Colonic mucosa (tissue), 4 donors: ENCODE measurements around the gene RBM23. TPM values are rescaled to one million over a fixed set of nuclear protein-coding genes. Genes with fewer than 3 reads are reported as not detected.
"Not testable (repeated sequence)": the region's sequence is repeated elsewhere in the genome, so short reads cannot be mapped to it uniquely, and the experiment has no call there.

Source experiments
- DNase-seq: peaks from one replicate; pipeline ENCODE4 v3.0.0-alpha.2; 2020
- H3K27ac ChIP-seq: fragments of 200-600 bp; one replicate; pipeline ENCODE4 v1.8.0; 2021
- H3K27me3 ChIP-seq: fragments of 200-600 bp; one replicate; pipeline ENCODE4 v1.8.0; 2021
- H3K36me3 ChIP-seq: fragments of 200-600 bp; one replicate; pipeline ENCODE4 v1.8.0; 2021
- H3K4me1 ChIP-seq: fragments of 200-600 bp; one replicate; pipeline ENCODE4 v1.8.0; 2021; ENCODE audit warnings: mild to moderate bottlenecking
- H3K4me3 ChIP-seq: fragments of 200-600 bp; one replicate; pipeline ENCODE4 v1.8.0; 2021
- H3K9ac ChIP-seq, 2 donors: one replicate each; pipeline ENCODE4 v1.7.0; 2013; ENCODE audit warnings: control low read depth in 2 of 2, low read depth in 2 of 2, low read length in 2 of 2
- H3K9me3 ChIP-seq: fragments of 200-600 bp; one replicate; pipeline ENCODE4 v1.8.0; 2021
- intact Hi-C: fragments of 100-400 bp; cut with DNase I; formaldehyde crosslinking; loops from one replicate; pipeline ENCODE4 v1.14.1; 2022
- total RNA-seq, 2 donors: library from RNA; stranded (reverse); fragmentation: NEBNext Ultra II Directional in 1 of 2; extraction: Animal tissue kit (Norgen Biotek cat#: 25700) in 1 of 2; gene quantifications; one replicate each; pipeline ENCODE4 v1.2.1, GENCODE V29; 2021
- TF ChIP-seq, protein P1 (sequence below): fragments of 200-600 bp; IDR thresholded peaks from one replicate; pipeline ENCODE4 v1.8.0; 2022; ENCODE audit warnings: antibody characterized with exemption, mild to moderate bottlenecking
- donor health status: healthy.
- donor health status: DM: no; HTN: no; CAD: no.
- donor health status: DM: no; HTN: no; CAD: no.

Gene RBM23
- total RNA-seq, 2 donors from 2014 or later, result 66.8 to 67.7 TPM

DNA sequence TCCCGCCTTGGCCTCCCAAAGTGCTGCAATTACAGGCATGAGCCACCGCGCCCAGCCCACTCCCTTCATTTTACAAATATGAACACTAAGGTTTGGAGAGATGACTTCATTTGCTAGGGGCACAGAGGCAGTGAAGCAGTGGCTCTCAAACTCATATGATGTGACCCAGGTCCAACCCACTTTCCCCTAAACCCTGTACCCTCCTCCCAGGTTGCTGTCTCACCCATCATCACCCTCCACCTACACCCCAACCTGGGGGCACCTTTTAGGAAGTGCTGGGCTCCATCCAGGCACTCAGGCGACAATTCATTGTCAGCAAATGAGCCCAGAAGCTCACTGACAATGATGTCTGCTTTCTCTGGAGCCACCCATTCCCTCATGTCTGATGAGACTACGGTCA is 4.8 kb upstream of the RBM23 start:
- no peak overlapping the region for H3K4me3 ChIP-seq
- intact Hi-C loops, result no loop called here
- no peak for DNase-seq
- no peaks in the 10 kb centered on the region for H3K27me3 ChIP-seq
- H3K27ac ChIP-seq, result no peak overlapping the region
- TF ChIP-seq, protein P1, sequence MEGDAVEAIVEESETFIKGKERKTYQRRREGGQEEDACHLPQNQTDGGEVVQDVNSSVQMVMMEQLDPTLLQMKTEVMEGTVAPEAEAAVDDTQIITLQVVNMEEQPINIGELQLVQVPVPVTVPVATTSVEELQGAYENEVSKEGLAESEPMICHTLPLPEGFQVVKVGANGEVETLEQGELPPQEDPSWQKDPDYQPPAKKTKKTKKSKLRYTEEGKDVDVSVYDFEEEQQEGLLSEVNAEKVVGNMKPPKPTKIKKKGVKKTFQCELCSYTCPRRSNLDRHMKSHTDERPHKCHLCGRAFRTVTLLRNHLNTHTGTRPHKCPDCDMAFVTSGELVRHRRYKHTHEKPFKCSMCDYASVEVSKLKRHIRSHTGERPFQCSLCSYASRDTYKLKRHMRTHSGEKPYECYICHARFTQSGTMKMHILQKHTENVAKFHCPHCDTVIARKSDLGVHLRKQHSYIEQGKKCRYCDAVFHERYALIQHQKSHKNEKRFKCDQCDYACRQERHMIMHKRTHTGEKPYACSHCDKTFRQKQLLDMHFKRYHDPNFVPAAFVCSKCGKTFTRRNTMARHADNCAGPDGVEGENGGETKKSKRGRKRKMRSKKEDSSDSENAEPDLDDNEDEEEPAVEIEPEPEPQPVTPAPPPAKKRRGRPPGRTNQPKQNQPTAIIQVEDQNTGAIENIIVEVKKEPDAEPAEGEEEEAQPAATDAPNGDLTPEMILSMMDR, result no peak
- peaks cover 9% of the 10 kb centered on the region for H3K36me3 ChIP-seq
- no peaks in the 10 kb centered on the region for H3K4me1 ChIP-seq
- H3K9me3 ChIP-seq, result no peaks in the 10 kb centered on the region
- H3K9ac ChIP-seq, result no peak overlapping the region

- TF ChIP-seq, protein P1, result no peak
These were observed 3.3 kb upstream of the RBM23 start for GRCh38 chr14:22922294-22922693.

DNA sequence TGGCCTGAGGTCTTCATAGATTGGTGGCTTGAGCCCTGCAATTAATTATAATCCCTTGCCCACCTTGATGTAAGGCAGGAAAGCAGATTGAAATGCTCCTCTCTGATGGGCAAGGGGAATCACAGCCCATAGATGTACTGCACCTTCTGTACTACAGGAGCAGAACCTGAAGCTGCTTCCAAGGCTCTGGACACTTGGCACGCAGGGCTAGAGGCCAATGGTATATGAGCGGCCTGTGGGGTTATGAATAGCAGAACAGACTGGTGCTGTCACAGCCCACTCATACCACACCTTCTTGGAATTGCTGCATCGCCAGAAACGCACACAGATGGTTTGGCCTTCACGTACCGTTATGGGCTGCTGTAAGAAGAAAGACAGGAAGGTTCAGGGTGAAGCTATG is 1.7 kb upstream of the RBM23 start:
- intact Hi-C loops, result no loop called here
- DNase-seq, result no peak
- TF ChIP-seq, protein P1, result no peak
- peaks cover 9% of the 10 kb centered on the region for H3K36me3 ChIP-seq
- H3K4me1 ChIP-seq, result peaks cover 9% of the 10 kb centered on the region
- H3K4me3 ChIP-seq, result no peak overlapping the region
- no peaks in the 10 kb centered on the region for H3K27me3 ChIP-seq
- no peaks in the 10 kb centered on the region for H3K9me3 ChIP-seq
- no peak overlapping the region for H3K27ac ChIP-seq
- no peak overlapping the region for H3K9ac ChIP-seq

More at GRCh38 chr14:22922294-22922693, 3.3 kb upstream of the RBM23 start:
- H3K4me1 ChIP-seq, result peaks cover 7% of the 10 kb centered on the region
- intact Hi-C loops, result no loop called here
- H3K9me3 ChIP-seq, result no peaks in the 10 kb centered on the region
- DNase-seq, result no peak
- H3K9ac ChIP-seq, result no peak overlapping the region
- no peak overlapping the region for H3K4me3 ChIP-seq
- peaks cover 9% of the 10 kb centered on the region for H3K36me3 ChIP-seq
- H3K27ac ChIP-seq, result no peak overlapping the region
- no peaks in the 10 kb centered on the region for H3K27me3 ChIP-seq

DNA sequence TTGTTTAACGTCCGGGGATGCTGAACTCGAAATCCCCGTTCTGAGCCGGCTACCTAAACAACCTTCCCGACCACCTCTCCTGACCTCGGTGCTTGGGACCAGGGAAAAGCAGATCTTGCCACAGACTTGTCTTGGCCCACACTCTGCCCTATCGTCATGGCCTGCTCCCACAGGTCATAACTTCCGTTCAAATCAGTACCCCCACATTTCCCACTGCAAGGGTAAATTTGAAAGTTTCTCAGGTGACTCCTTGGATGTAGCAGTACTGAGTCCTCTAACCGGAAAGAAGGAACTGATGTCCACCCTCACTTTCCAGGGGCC is 612 bp upstream of the RBM23 start:
- H3K9me3 ChIP-seq, result no peaks in the 10 kb centered on the region
- H3K4me1 ChIP-seq, result peaks cover 9% of the 10 kb centered on the region
- intact Hi-C loops, result no loop called here
- no peaks in the 10 kb centered on the region for H3K27me3 ChIP-seq
- H3K9ac ChIP-seq, result peak overlapping the region; percentile 45 to 91
- no peak for DNase-seq
- H3K27ac ChIP-seq, result peak overlapping the region; percentile 62
- TF ChIP-seq, protein P1, result no peak
- H3K36me3 ChIP-seq, result peaks cover 5% of the 10 kb centered on the region
- peak overlapping the region; percentile 12 for H3K4me3 ChIP-seq

DNA sequence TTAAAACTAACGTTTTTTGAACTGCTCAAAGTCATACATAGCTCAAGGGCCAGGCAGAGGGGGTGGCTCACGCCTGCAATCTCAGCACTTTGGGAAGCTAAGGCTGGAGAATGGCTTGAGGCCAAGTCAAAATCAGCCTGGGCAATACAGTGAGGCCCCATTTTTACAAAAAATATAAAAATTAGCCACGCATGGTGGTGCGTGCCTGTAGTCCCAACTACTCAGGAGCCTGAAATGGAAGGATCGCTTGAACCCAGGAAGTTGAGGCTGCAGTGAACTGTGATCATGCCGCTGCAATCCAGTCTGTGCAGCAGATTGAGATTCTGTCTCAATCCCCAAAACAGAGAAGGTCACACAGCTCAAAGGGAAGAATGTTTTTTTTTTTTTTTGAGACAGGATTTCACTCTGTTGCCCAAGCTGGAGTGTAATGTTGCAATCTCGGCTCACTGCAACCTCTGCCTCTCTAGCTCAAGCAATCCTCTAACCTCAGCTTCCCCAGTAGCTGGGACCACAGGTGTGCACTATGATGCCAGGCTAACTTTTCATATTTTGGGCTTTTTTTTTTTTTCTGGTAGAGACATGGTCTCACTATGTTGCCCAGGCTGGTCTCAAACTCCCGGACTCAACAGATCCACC is 2.9 kb downstream of the RBM23 start:
- no peak for DNase-seq
- no peak overlapping the region for H3K27ac ChIP-seq
- H3K36me3 ChIP-seq, result no peaks in the 10 kb centered on the region
- H3K9me3 ChIP-seq, result no peaks in the 10 kb centered on the region
- intact Hi-C loops, result no loop called here
- peaks cover 9% of the 10 kb centered on the region for H3K4me1 ChIP-seq
- H3K4me3 ChIP-seq, result no peak overlapping the region
- H3K27me3 ChIP-seq, result no peaks in the 10 kb centered on the region
- H3K9ac ChIP-seq, result no peak overlapping the region
- TF ChIP-seq, protein P1, result no peak

- H3K27ac ChIP-seq, H3K27me3 ChIP-seq, intact Hi-C loops, H3K9me3 ChIP-seq, H3K4me1 ChIP-seq, H3K4me3 ChIP-seq, H3K36me3 ChIP-seq, DNase-seq, H3K9ac ChIP-seq: not testable (repeated sequence)
These were observed 4.1 kb downstream of the RBM23 start for GRCh38 chr14:22914836-22915235.
